Activated CD4-positive, alpha-beta memory T cell treated with anti-CD3 and anti-CD28 coated beads, Interleukin-2, amount 10 ng/mL, durations not matched to agents 7 days and 5 days (primary cell): ENCODE results near the gene ACBD4. TPM values are rescaled to one million over a fixed set of nuclear protein-coding genes. Genes with fewer than 3 reads are reported as not detected.

Experiments used
- CTCF ChIA-PET: fragments of 350-600 bp; sonication (Branson Sonifier 250); formaldehyde crosslinking; loops from one replicate; lab custom pipeline; 2021; ENCODE audit warnings: antibody characterized with exemption, inconsistent platforms; lab: Charles Lee
- POLR2A ChIA-PET: fragments of 350-600 bp; sonication (Branson Sonifier 250); formaldehyde crosslinking; loops from one replicate; lab custom pipeline; 2021; ENCODE audit warnings: antibody characterized with exemption; lab: Charles Lee
- DNase-seq: peaks from one replicate; pipeline ENCODE4 v3.0.0-alpha.2; 2020
- H3K27ac Mint-ChIP-seq: one replicate; pipeline ENCODE4 v1.8.0; 2021; ENCODE audit warnings: mild to moderate bottlenecking, mixed read lengths
- H3K27me3 Mint-ChIP-seq: one replicate; pipeline ENCODE4 v1.8.0; 2021; ENCODE audit warnings: mixed read lengths
- H3K36me3 Mint-ChIP-seq: one replicate; pipeline ENCODE4 v1.8.0; 2021; ENCODE audit warnings: low read depth, mixed read lengths
- H3K4me1 Mint-ChIP-seq: one replicate; pipeline ENCODE4 v1.8.0; 2021; ENCODE audit warnings: mixed read lengths
- H3K4me3 Mint-ChIP-seq: one replicate; pipeline ENCODE4 v1.8.0; 2021; ENCODE audit warnings: mild to moderate bottlenecking, mixed read lengths
- H3K9me3 Mint-ChIP-seq: one replicate; pipeline ENCODE4 v1.8.0; 2021; ENCODE audit warnings: mixed read lengths
- total RNA-seq, 2 experiments: library from RNA; stranded (reverse); gene quantifications; one replicate each; pipeline ENCODE4 v1.2.3, GENCODE V29; 2021

Gene ACBD4
- total RNA-seq, 2 experiments from 2014 or later = 15.0 to 17.8 TPM

GRCh38 chr17:45106582-45106981 is 28.9 kb upstream of the ACBD4 start:
- CTCF ChIA-PET = no interaction called here
- H3K4me1 Mint-ChIP-seq = no peaks in the 10 kb centered on the region

GRCh38 chr17:45107293-45108010 is 28.0 kb upstream of the ACBD4 start:
- ChIA-PET CTCF (no interaction called here), POLR2A (no interaction called here)
- Mint-ChIP-seq H3K4me3 (no peak overlapping the region), H3K36me3 (peaks cover 49% of the 10 kb centered on the region), H3K27me3 (no peaks in the 10 kb centered on the region), H3K9me3 (no peaks in the 10 kb centered on the region), H3K4me1 (no peaks in the 10 kb centered on the region), H3K27ac (no peak overlapping the region)
- no peak for DNase-seq

More at GRCh38 chr17:45106582-45106981, 28.9 kb upstream of the ACBD4 start:
- H3K36me3 Mint-ChIP-seq = peaks cover 56% of the 10 kb centered on the region
- no peak overlapping the region for H3K4me3 Mint-ChIP-seq
- no peak overlapping the region for H3K27ac Mint-ChIP-seq
- POLR2A ChIA-PET = no interaction called here
- H3K27me3 Mint-ChIP-seq = no peaks in the 10 kb centered on the region
- no peak for DNase-seq
- H3K9me3 Mint-ChIP-seq = no peaks in the 10 kb centered on the region

GRCh38 chr17:45108051-45108450 is 27.4 kb upstream of the ACBD4 start:
- ChIA-PET CTCF (no interaction called here), POLR2A (no interaction called here)
- no peak overlapping the region for H3K27ac Mint-ChIP-seq
- H3K36me3 Mint-ChIP-seq = peaks cover 43% of the 10 kb centered on the region
- DNase-seq = no peak
- no peak overlapping the region for H3K4me3 Mint-ChIP-seq
- no peaks in the 10 kb centered on the region for H3K27me3 Mint-ChIP-seq
- H3K9me3 Mint-ChIP-seq = no peaks in the 10 kb centered on the region
- no peaks in the 10 kb centered on the region for H3K4me1 Mint-ChIP-seq

GRCh38 chr17:45108595-45109521 is 26.6 kb upstream of the ACBD4 start:
- Mint-ChIP-seq H3K9me3 (no peaks in the 10 kb centered on the region), H3K27ac (no peak overlapping the region), H3K4me3 (no peak overlapping the region), H3K36me3 (peaks cover 35% of the 10 kb centered on the region), H3K4me1 (no peaks in the 10 kb centered on the region), H3K27me3 (no peaks in the 10 kb centered on the region)
- no peak for DNase-seq
- ChIA-PET POLR2A (no interaction called here), CTCF (interaction anchor here (0.8 to 1.2 kb wide), 2 partner anchors 10 to 27 kb away, joined by 3 read pairs; partner anchors contain the start of gene ACBD4)

GRCh38 chr17:45110676-45111611 is 24.5 kb upstream of the ACBD4 start:
- H3K27me3 Mint-ChIP-seq = no peaks in the 10 kb centered on the region
- H3K36me3 Mint-ChIP-seq = peaks cover 17% of the 10 kb centered on the region
- no peak for DNase-seq
- ChIA-PET CTCF (no interaction called here), POLR2A (no interaction called here)
- H3K9me3 Mint-ChIP-seq = no peaks in the 10 kb centered on the region
- H3K4me1 Mint-ChIP-seq = no peaks in the 10 kb centered on the region
- H3K4me3 Mint-ChIP-seq = no peak overlapping the region
- no peak overlapping the region for H3K27ac Mint-ChIP-seq

GRCh38 chr17:45111850-45112249 is 23.6 kb upstream of the ACBD4 start:
- peaks cover 9% of the 10 kb centered on the region for H3K36me3 Mint-ChIP-seq
- H3K27me3 Mint-ChIP-seq = no peaks in the 10 kb centered on the region
- DNase-seq = no peak
- no peak overlapping the region for H3K27ac Mint-ChIP-seq
- H3K4me1 Mint-ChIP-seq = no peaks in the 10 kb centered on the region
- H3K9me3 Mint-ChIP-seq = no peaks in the 10 kb centered on the region
- POLR2A ChIA-PET = no interaction called here
- CTCF ChIA-PET = interaction anchor here (1.1 kb wide), 1 partner anchor 13 kb away, joined by 3 read pairs; no protein-coding TSS in a partner anchor
- no peak overlapping the region for H3K4me3 Mint-ChIP-seq

GRCh38 chr17:45112559-45113423 is 22.7 kb upstream of the ACBD4 start:
- Mint-ChIP-seq H3K4me3 (no peak overlapping the region), H3K4me1 (no peaks in the 10 kb centered on the region), H3K27me3 (no peaks in the 10 kb centered on the region), H3K9me3 (no peaks in the 10 kb centered on the region), H3K27ac (no peak overlapping the region), H3K36me3 (peaks cover 7% of the 10 kb centered on the region)
- CTCF ChIA-PET = interaction anchor here (1.1 kb wide), 1 partner anchor 14 kb away, joined by 3 read pairs; no protein-coding TSS in a partner anchor
- no peak for DNase-seq
- POLR2A ChIA-PET = no interaction called here

GRCh38 chr17:45113424-45113754 is 22.1 kb upstream of the ACBD4 start:
- POLR2A ChIA-PET = no interaction called here
- no peak overlapping the region for H3K27ac Mint-ChIP-seq
- H3K27me3 Mint-ChIP-seq = no peaks in the 10 kb centered on the region
- peaks cover 6% of the 10 kb centered on the region for H3K36me3 Mint-ChIP-seq
- H3K4me3 Mint-ChIP-seq = no peak overlapping the region
- no peaks in the 10 kb centered on the region for H3K4me1 Mint-ChIP-seq
- H3K9me3 Mint-ChIP-seq = no peaks in the 10 kb centered on the region
- CTCF ChIA-PET = no interaction called here
- no peak for DNase-seq

- POLR2A ChIA-PET = interaction anchor here (1.5 kb wide), 1 partner anchor 11 kb away, joined by 3 read pairs; no protein-coding TSS in a partner anchor
- Mint-ChIP-seq H3K9me3 (no peaks in the 10 kb centered on the region), H3K4me1 (no peaks in the 10 kb centered on the region), H3K4me3 (no peak overlapping the region), H3K27me3 (no peaks in the 10 kb centered on the region), H3K27ac (no peak overlapping the region), H3K36me3 (no peaks in the 10 kb centered on the region)
- DNase-seq = no peak
- CTCF ChIA-PET = no interaction called here
These were observed 21.2 kb upstream of the ACBD4 start for GRCh38 chr17:45114117-45114932.

- Mint-ChIP-seq H3K4me1 (no peaks in the 10 kb centered on the region), H3K36me3 (no peaks in the 10 kb centered on the region), H3K27me3 (no peaks in the 10 kb centered on the region), H3K9me3 (no peaks in the 10 kb centered on the region), H3K27ac (no peak overlapping the region), H3K4me3 (no peak overlapping the region)
- no peak for DNase-seq
- ChIA-PET POLR2A (interaction anchor here (1.5 kb wide), 1 partner anchor 12 kb away, joined by 3 read pairs; no protein-coding TSS in a partner anchor), CTCF (interaction anchor here (0.9 kb wide), 1 partner anchor 20 kb away, joined by 3 read pairs; the partner anchor contains the start of gene ACBD4)
These were observed 20.4 kb upstream of the ACBD4 start for GRCh38 chr17:45115015-45115625.

GRCh38 chr17:45115871-45116270 is 19.6 kb upstream of the ACBD4 start:
- ChIA-PET POLR2A (interaction anchor here (1.5 kb wide), 1 partner anchor 12 kb away, joined by 3 read pairs; no protein-coding TSS in a partner anchor), CTCF (interaction anchor here (0.9 kb wide), 1 partner anchor 20 kb away, joined by 3 read pairs; the partner anchor contains the start of gene ACBD4)
- Mint-ChIP-seq H3K4me3 (no peak overlapping the region), H3K4me1 (no peaks in the 10 kb centered on the region), H3K9me3 (no peaks in the 10 kb centered on the region), H3K27me3 (no peaks in the 10 kb centered on the region), H3K27ac (no peak overlapping the region), H3K36me3 (no peaks in the 10 kb centered on the region)
- no peak for DNase-seq
